Endothelial cell of umbilical vein (primary cell): ENCODE results near the gene MIS12. TPM values are rescaled to one million over a fixed set of nuclear protein-coding genes. Genes with fewer than 3 reads are reported as not detected.

Experiments used
- BruUV-seq: library from RNA; stranded (reverse); fragments of 400-500 nt; replicated peaks from 2 replicates; lab custom pipeline; 2021; lab: Mats Ljungman, UMichigan
- CTCF ChIA-PET: fragments of 300-600, 350-600 bp; sonication (Branson Sonifier 250); formaldehyde crosslinking; loops from one replicate; lab custom pipeline; 2021; ENCODE audit warnings: antibody characterized with exemption, inconsistent platforms; lab: Charles Lee
- POLR2A ChIA-PET: fragments of 300-600, 350-600 bp; sonication (Branson Sonifier 250); formaldehyde crosslinking; loops from one replicate; lab custom pipeline; 2021; ENCODE audit warnings: antibody characterized with exemption, inconsistent platforms; lab: Charles Lee
- DNase-seq: peaks from one replicate; pipeline ENCODE4 v3.0.0-alpha.2; 2011; ENCODE audit warnings: low read depth, low spot score
- FAIRE-seq: peaks from 2 replicates; lab custom pipeline; 2011; peaks lifted over from hg19 to GRCh38; lab: Jason Lieb, UNC
- H2AFZ ChIP-seq: 2 replicates; pipeline ENCODE4 v1.6.0; 2012; ENCODE audit warnings: low read depth, low read length, control low read depth, inconsistent platforms
- H3K27ac ChIP-seq: 2 replicates; pipeline ENCODE4 v1.5.1; 2011; ENCODE audit warnings: low read depth, mild to moderate bottlenecking, control low read depth, low read length, moderate library complexity; ENCODE audit not compliant: insufficient read depth
- H3K27me3 ChIP-seq, 2 experiments: 2 replicates each; pipeline versions ENCODE4 v1.6.0 to v1.6.1; 2011; ENCODE audit warnings: low read length in 2 of 2, mixed read lengths in 1 of 2; ENCODE audit not compliant: control insufficient read depth in 2 of 2, insufficient read depth in 2 of 2
- H3K36me3 ChIP-seq, 2 experiments: 2 replicates in 1 of 2; 3 replicates in 1 of 2; pipeline ENCODE4 v1.5.1; 2011; ENCODE audit warnings: low read length in 2 of 2, mild to moderate bottlenecking in 1 of 2, moderate library complexity in 1 of 2; ENCODE audit not compliant: control insufficient read depth in 2 of 2, insufficient read depth in 2 of 2; ENCODE audit errors: extremely low read depth in 1 of 2
- H3K4me1 ChIP-seq: 3 replicates; pipeline ENCODE4 v1.5.1; 2011; ENCODE audit warnings: mild to moderate bottlenecking, low read length; ENCODE audit not compliant: control insufficient read depth, insufficient read depth; ENCODE audit errors: extremely low read depth
- H3K4me2 ChIP-seq: 2 replicates; pipeline ENCODE4 v1.6.1; 2011; ENCODE audit warnings: low read length, control low read depth, mixed read lengths; ENCODE audit not compliant: insufficient read depth
- H3K4me3 ChIP-seq, 3 experiments: fragments of 200-600 bp in 1 of 3; sonication (generic), shearing (Covaris generic) in 1 of 3; replicated peaks in 1 of 3; 2 replicates each; pipeline ENCODE4 v1.5.1; 2011 to 2016; ENCODE audit warnings: control low read depth in 3 of 3, low read length in 3 of 3, mild to moderate bottlenecking in 2 of 3, inconsistent platforms in 1 of 3, low read depth in 1 of 3, moderate library complexity in 1 of 3; ENCODE audit not compliant: insufficient read depth in 1 of 3
- H3K79me2 ChIP-seq: 2 replicates; pipeline ENCODE4 v1.6.0; 2012; ENCODE audit warnings: low read length, inconsistent platforms; ENCODE audit not compliant: control insufficient read depth, insufficient read depth
- H3K9ac ChIP-seq: replicated peaks from 2 replicates; pipeline ENCODE3; 2011; ENCODE audit warnings: low read length, control low read depth; ENCODE audit not compliant: insufficient read depth; ENCODE audit errors: extremely low read depth
- H3K9me1 ChIP-seq: replicated peaks from 3 replicates; pipeline ENCODE4 v1.6.0; 2011; ENCODE audit warnings: mild to moderate bottlenecking, low read length; ENCODE audit not compliant: control insufficient read depth, insufficient read depth; ENCODE audit errors: extremely low read depth
- H3K9me3 ChIP-seq: replicated peaks from 2 replicates; pipeline ENCODE4 v1.5.1; 2012; ENCODE audit warnings: low read length, inconsistent platforms; ENCODE audit not compliant: control insufficient read depth, insufficient read depth
- H4K20me1 ChIP-seq: replicated peaks from 2 replicates; pipeline ENCODE3; 2011; ENCODE audit warnings: mild to moderate bottlenecking, low read length; ENCODE audit not compliant: control insufficient read depth, insufficient read depth; ENCODE audit errors: extremely low read depth
- CTCF ChIP-seq, 2 donors: IDR thresholded peaks; 1 replicate in 1 of 2; 2 replicates in 1 of 2; pipeline ENCODE4 v1.5.1; 2011; ENCODE audit warnings: low read length in 2 of 2, mild to moderate bottlenecking in 2 of 2, moderate library complexity in 2 of 2, control low read depth in 1 of 2, inconsistent platforms in 1 of 2, low read depth in 1 of 2; ENCODE audit not compliant: insufficient read depth in 1 of 2; ENCODE audit errors: extremely low read depth in 1 of 2
- EZH2 ChIP-seq: IDR thresholded peaks from 2 replicates; pipeline ENCODE4 v1.6.1; 2012; ENCODE audit warnings: borderline replicate concordance, low read depth, mild to moderate bottlenecking, moderate library complexity, low read length, inconsistent platforms; ENCODE audit not compliant: severe bottlenecking
- FOS ChIP-seq: IDR thresholded peaks from 2 replicates; pipeline ENCODE4 v1.6.1; 2011; ENCODE audit warnings: mild to moderate bottlenecking, low read length, moderate library complexity, borderline replicate concordance; ENCODE audit not compliant: insufficient read depth
- GATA2 ChIP-seq: IDR thresholded peaks from 2 replicates; pipeline ENCODE4 v1.7.0; 2011; ENCODE audit warnings: low read depth, mild to moderate bottlenecking, moderate library complexity, mixed read lengths, low read length; ENCODE audit not compliant: insufficient read length, insufficient read depth
- JUN ChIP-seq: IDR thresholded peaks from 2 replicates; pipeline ENCODE4 v1.6.1; 2011; ENCODE audit warnings: borderline replicate concordance, low read depth; ENCODE audit not compliant: insufficient read length, insufficient read depth
- MAX ChIP-seq: IDR thresholded peaks from 2 replicates; pipeline ENCODE4 v1.6.1; 2011; ENCODE audit not compliant: insufficient read depth, insufficient read length
- MYC ChIP-seq: IDR thresholded peaks from one replicate; pipeline ENCODE4 v1.6.1; 2011; ENCODE audit warnings: mild to moderate bottlenecking, low read depth, low read length
- POLR2A ChIP-seq: IDR thresholded peaks from 2 replicates; pipeline ENCODE4 v1.6.1; 2012; ENCODE audit warnings: low read depth, mild to moderate bottlenecking, control low read depth, low read length
- POLR2AphosphoS5 ChIP-seq: IDR thresholded peaks from 2 replicates; pipeline ENCODE4 v1.6.1; 2012; ENCODE audit warnings: low read depth, mild to moderate bottlenecking, control low read depth, low read length, moderate library complexity; ENCODE audit not compliant: insufficient read depth
- dilution Hi-C: fragments of 300-500 bp; cut with MboI; formaldehyde crosslinking; loops from one replicate; pipeline ENCODE4 v1.15.0; 2019; ENCODE audit warnings: low sequenced_read_pairs; ENCODE audit not compliant: extremely low pct_ligation_motif_present
- intact Hi-C: fragments of 100-400 bp; cut with micrococcal nuclease; formaldehyde crosslinking; loops from one replicate; pipeline ENCODE4 v1.10.0; 2022
- polyA plus RNA-seq, 4 experiments: library from polyadenylated mRNA; depleted of rRNA in 3 of 4; stranded (reverse) in 3 of 4; unstranded in 1 of 4; fragments of >200 nt; gene quantifications; 2 replicates each; pipeline versions ENCODE4 v1.2.1 to v1.2.3, GENCODE V29; 2011 to 2012; ENCODE audit warnings: missing spikeins in 1 of 4
- total RNA-seq: library from RNA; stranded (reverse); gene quantifications from 2 replicates; pipeline ENCODE4 v1.2.3, GENCODE V29; 2021

The MIS12 gene
- total and polyA plus RNA-seq, 2 donors (not counting 3 experiments of a cell fraction or from before 2014, with no cell fraction given), result 8.3 to 20.1 TPM

DNA sequence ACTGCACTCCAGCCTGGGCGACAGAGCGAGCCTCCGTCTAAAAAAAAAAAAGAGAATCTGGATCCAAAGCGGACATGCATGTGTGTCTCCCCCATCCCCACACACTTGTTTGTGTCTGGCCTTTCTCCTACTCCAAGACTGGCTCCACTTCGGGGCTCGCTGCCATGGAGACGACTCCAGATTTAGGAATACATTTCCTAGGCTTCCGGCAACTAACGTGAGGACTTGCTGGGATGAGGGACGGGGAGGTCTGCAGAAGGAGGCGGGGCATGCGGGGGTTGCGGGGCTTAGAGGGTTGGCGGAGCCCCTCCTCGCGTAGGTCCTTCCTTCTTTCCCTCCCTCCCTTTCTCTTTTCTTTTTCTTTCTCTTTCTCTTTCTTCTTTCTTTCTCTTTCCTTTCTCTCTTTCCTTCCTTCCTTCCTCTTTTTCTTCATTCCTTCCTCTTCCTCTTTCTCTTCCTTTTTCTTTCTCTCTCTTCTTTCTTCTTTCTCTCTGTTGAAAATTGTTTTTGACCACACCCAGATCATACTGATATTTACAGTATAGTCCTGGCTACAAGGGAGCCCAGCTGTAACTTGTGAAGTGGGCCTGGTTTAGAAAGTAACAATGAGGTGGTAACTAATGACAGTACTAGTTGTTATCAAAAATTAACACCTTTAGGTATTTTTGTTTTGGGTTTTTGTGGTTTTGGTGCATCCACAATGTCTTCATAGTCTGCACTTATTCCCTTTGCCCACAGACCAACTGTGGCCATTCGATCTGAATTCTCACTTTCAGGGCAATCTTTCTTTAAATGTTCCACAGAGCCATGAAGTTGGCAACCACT is 25.2 kb downstream of the MIS12 start:
- no peak overlapping the region for H3K9ac ChIP-seq
- TF ChIP-seq POLR2AphosphoS5 (no peak), CTCF (IDR thresholded peaks at IDR 0.05; ENCODE audit: extremely low read depth in 1 of 2, insufficient read depth in 1 of 2, low read depth in 1 of 2, low read length in 2 of 2) (no peak), JUN (no peak), EZH2 (no peak), POLR2A (no peak), GATA2 (no peak), FOS (no peak), MAX (no peak), MYC (no peak)
- H3K9me1 ChIP-seq, result no peaks in the 10 kb centered on the region
- peaks cover 2 to 12% of the 10 kb centered on the region in 2 experiments for H3K36me3 ChIP-seq
- no peaks in the 10 kb centered on the region for H3K79me2 ChIP-seq
- H3K4me2 ChIP-seq, result no peak overlapping the region
- ChIA-PET POLR2A (no interaction called here), CTCF (no interaction called here)
- dilution Hi-C loops (no loop called here), intact Hi-C loops (no loop called here)
- no peaks in the 10 kb centered on the region for H4K20me1 ChIP-seq
- FAIRE-seq, result peak; percentile 33
- H3K9me3 ChIP-seq, result no peaks in the 10 kb centered on the region
- DNase-seq, result no peak
- peaks cover 3% of the 10 kb centered on the region for H3K4me1 ChIP-seq
- no peak overlapping the region for H2AFZ ChIP-seq
- no peak overlapping the region for H3K4me3 ChIP-seq
- BruUV-seq, result no TSS peak
- no peaks in the 10 kb centered on the region for H3K27me3 ChIP-seq
- H3K27ac ChIP-seq, result no peak overlapping the region
